K562 (cell line): ENCODE data around the gene NUDT14. TPM values are rescaled to one million over a fixed set of nuclear protein-coding genes. Genes with fewer than 3 reads are reported as not detected.

Experiments
- ATAC-seq: fragments of 200-7000 bp; cut with Tn5 transposase; 3 replicates; pipeline ENCODE4 v1.9.1; 2020; ENCODE audit warnings: moderate library complexity
- BruUV-seq: library from RNA; stranded (reverse); fragments of 400-500 nt; replicated peaks from 2 replicates; lab custom pipeline; 2021; lab: Mats Ljungman, UMichigan
- CTCF ChIA-PET: fragments of 300-600 bp; formaldehyde crosslinking; extraction: SDS; loops from one replicate; lab custom pipeline; 2021; ENCODE audit warnings: low intra/inter-chr PET ratio; lab: Yijun Ruan, JAX
- POLR2A ChIA-PET: fragments of 300-600, 350-650 bp; sonication (Branson Sonifier 250); formaldehyde crosslinking; extraction: SDS; loops from one replicate; lab custom pipeline; 2021; ENCODE audit warnings: antibody characterized with exemption, inconsistent platforms; lab: Yijun Ruan, JAX
- DNase-seq, 4 experiments: peaks; one replicate each; pipeline versions ENCODE4 v3.0.0 to v3.0.0-alpha.2; 2011 to 2018; ENCODE audit warnings: low spot score in 3 of 4, mixed read lengths in 3 of 4; ENCODE audit errors: extremely low read depth in 1 of 4
- FAIRE-seq: peaks from 2 replicates; lab custom pipeline; 2011; peaks lifted over from hg19 to GRCh38; lab: Jason Lieb, UNC
- H2AFZ ChIP-seq: 2 replicates; pipeline ENCODE4 v1.6.0; 2011; ENCODE audit warnings: low read depth, low read length, control low read depth, inconsistent platforms
- H3K27ac ChIP-seq: fragments of 200-600 bp; 3 replicates; pipeline ENCODE4 v1.8.0; 2011; ENCODE audit warnings: low read depth, mild to moderate bottlenecking, control low read depth, inconsistent platforms, low read length, moderate library complexity, mixed read lengths; ENCODE audit errors: extremely low read depth
- H3K27me3 ChIP-seq, 2 experiments: fragments of 300-600 bp in 1 of 2; 2 replicates in 1 of 2; 3 replicates in 1 of 2; pipeline versions ENCODE4 v1.6.0 to v1.8.0; 2011; ENCODE audit warnings: inconsistent platforms in 2 of 2, low read length in 2 of 2, mild to moderate bottlenecking in 1 of 2, mixed read lengths in 1 of 2, moderate library complexity in 1 of 2; ENCODE audit not compliant: control insufficient read depth in 2 of 2, insufficient read depth in 2 of 2
- H3K36me3 ChIP-seq: fragments of 300-600 bp; 3 replicates; pipeline ENCODE4 v1.8.0; 2011; ENCODE audit warnings: mild to moderate bottlenecking, low read length, inconsistent platforms; ENCODE audit not compliant: control insufficient read depth, insufficient read depth
- H3K4me1 ChIP-seq, 2 experiments: fragments of 200-600 bp in 1 of 2; replicated peaks in 1 of 2; 2 replicates in 1 of 2; 3 replicates in 1 of 2; pipeline versions ENCODE4 v1.5.1 to v1.8.0; 2011; ENCODE audit warnings: inconsistent platforms in 2 of 2, low read length in 2 of 2, mild to moderate bottlenecking in 1 of 2, mixed read lengths in 1 of 2, moderate library complexity in 1 of 2; ENCODE audit not compliant: control insufficient read depth in 2 of 2, insufficient read depth in 2 of 2
- H3K4me2 ChIP-seq: 2 replicates; pipeline ENCODE4 v1.6.1; 2011; ENCODE audit warnings: low read length, control low read depth, inconsistent platforms, mixed read lengths; ENCODE audit not compliant: insufficient read depth
- H3K4me3 ChIP-seq: fragments of 200-600 bp; sonication (generic), shearing (Covaris generic); 2 replicates; pipeline ENCODE4 v1.5.1; 2016; ENCODE audit warnings: control low read depth, inconsistent platforms
- H3K79me2 ChIP-seq: fragments of 200-600 bp; 3 replicates; pipeline ENCODE4 v1.8.0; 2011; ENCODE audit warnings: low read length, inconsistent platforms; ENCODE audit not compliant: control insufficient read depth, insufficient read depth
- H3K9ac ChIP-seq, 2 experiments: 2 replicates each; pipeline versions ENCODE4 v1.6.0 to v1.6.1; 2011; ENCODE audit warnings: low read depth in 2 of 2, low read length in 2 of 2, control low read depth in 1 of 2, inconsistent platforms in 1 of 2, mild to moderate bottlenecking in 1 of 2, mixed read lengths in 1 of 2; ENCODE audit not compliant: insufficient read depth in 1 of 2
- H3K9me1 ChIP-seq: one replicate; pipeline ENCODE4 v1.6.0; 2011; ENCODE audit warnings: inconsistent platforms, mild to moderate bottlenecking, low read length, moderate library complexity; ENCODE audit not compliant: control insufficient read depth, insufficient read depth
- H3K9me3 ChIP-seq: replicated peaks from 2 replicates; pipeline ENCODE4 v1.5.1; 2011; ENCODE audit warnings: low read depth, low read length, inconsistent platforms; ENCODE audit not compliant: control insufficient read depth, insufficient read depth
- H4K20me1 ChIP-seq: replicated peaks from 2 replicates; pipeline ENCODE4 v1.6.1; 2011; ENCODE audit warnings: low read length, inconsistent platforms, mixed read lengths; ENCODE audit not compliant: control insufficient read depth, insufficient read depth
- HNRNPUL1 ChIP-seq: fragments of 200-400 bp; formaldehyde crosslinking; IDR thresholded peaks from 2 replicates; pipeline ENCODE4 v1.6.1; 2017; ENCODE audit warnings: low read length
- HSF4 ChIP-seq: fragments of 250-450 bp; sonication (Bioruptor Pico); IDR thresholded peaks from 2 replicates; pipeline ENCODE4 v2.1.2; 2022; ENCODE audit warnings: mild to moderate bottlenecking, moderate library complexity, borderline replicate concordance
- LARP7 ChIP-seq: fragments of 450-650 bp; IDR thresholded peaks from 2 replicates; pipeline ENCODE4 v1.6.1; 2016
- MCM7 ChIP-seq, 2 experiments: fragments of 450-650 bp; IDR thresholded peaks; 2 replicates each; pipeline ENCODE4 v1.6.1; 2016 to 2018
- XRCC5 ChIP-seq: fragments of 200-400 bp; formaldehyde crosslinking; IDR thresholded peaks from 2 replicates; pipeline ENCODE4 v1.6.1; 2017; ENCODE audit warnings: low read depth, mild to moderate bottlenecking, low read length
- ZC3H4 ChIP-seq: sonication (generic); formaldehyde crosslinking; IDR thresholded peaks from 2 replicates; pipeline ENCODE4 v1.9.0; 2021; ENCODE audit warnings: missing genetic modification reagents, borderline replicate concordance
- ZFP1 ChIP-seq: fragments of 450-650 bp; formaldehyde crosslinking; IDR thresholded peaks from 2 replicates; pipeline ENCODE4 v1.4.0; 2020; ENCODE audit warnings: mild to moderate bottlenecking, mixed read lengths
- ZNF24 ChIP-seq: fragments of 450-650 bp; IDR thresholded peaks from 2 replicates; pipeline ENCODE4 v1.6.1; 2016
- ZNF77 ChIP-seq: fragments of 250-450 bp; sonication (Bioruptor Pico); IDR thresholded peaks from 2 replicates; pipeline ENCODE4 v1.5.0; 2020
- WGBS: fragments of 100-300 bp; shearing (Covaris generic); methylation state at CpG from one replicate; pipeline ENCODE4 v1.1.6; 2016; ENCODE audit warnings: low coverage, mixed read lengths; ENCODE audit not compliant: insufficient coverage; ENCODE audit errors: missing lambda C conversion rate; 5-methylcytosine and 5-hydroxymethylcytosine counted together
- in situ Hi-C: fragments of 300-500 bp; cut with MboI; formaldehyde crosslinking; loops from 4 replicates; pipeline ENCODE4 v1.15.0; 2018; ENCODE audit warnings: inconsistent platforms, mixed read lengths
- intact Hi-C: fragments of 100-400 bp; cut with micrococcal nuclease; formaldehyde crosslinking; loops from 2 replicates; pipeline ENCODE4 v1.14.2; 2022
- polyA plus RNA-seq, 8 experiments: library from polyadenylated mRNA; depleted of rRNA in 4 of 8; stranded (reverse) in 5 of 8; unstranded in 3 of 8; fragments of >200 nt; fragmentation: Nextera tagmentation in 2 of 8; fragmentation: Illumina TruSeq in 1 of 8; extraction: Ambion mirVana in 2 of 8; extraction: Trizol in 1 of 8; gene quantifications; 2 replicates each; pipeline versions ENCODE4 v1.2.1 to v1.2.3, GENCODE V29; 2011 to 2014; ENCODE audit warnings: inconsistent platforms in 1 of 8, missing spikeins in 1 of 8
- total RNA-seq, 7 experiments: library from RNA; depleted of rRNA in 6 of 7; stranded (reverse); fragments of >200 nt in 6 of 7; fragmentation: Illumina TruSeq in 2 of 7; extraction: Trizol in 2 of 7; gene quantifications; 2 replicates each; pipeline versions ENCODE4 v1.2.1 to v1.2.3, GENCODE V29; 2011 to 2021; ENCODE audit warnings: low replicate concordance in 1 of 7
- TF ChIP-seq, protein P1 (sequence below): sonication (generic); formaldehyde crosslinking; IDR thresholded peaks from 2 replicates; pipeline ENCODE4 v1.8.0; 2023; ENCODE audit warnings: missing genetic modification reagents, mild to moderate bottlenecking, borderline replicate concordance
- TF ChIP-seq, protein P2 (sequence below): fragments of 250-450 bp; sonication (Bioruptor Pico); IDR thresholded peaks from 2 replicates; pipeline ENCODE4 v1.8.0; 2021; ENCODE audit warnings: borderline replicate concordance, mild to moderate bottlenecking, moderate library complexity; ENCODE audit not compliant: poor library complexity, severe bottlenecking
- TF ChIP-seq, protein P3 (sequence below): sonication (generic); formaldehyde crosslinking; IDR thresholded peaks from 2 replicates; pipeline ENCODE4 v1.8.1; 2023; ENCODE audit warnings: mild to moderate bottlenecking, missing genetic modification reagents, moderate library complexity

The NUDT14 gene
- total and polyA plus RNA-seq, 9 of the 15 experiments (the other 6 are each of a cell fraction or from before 2014, with no cell fraction given), result 0.14 to 16.3 (median 8.2) TPM

DNA sequence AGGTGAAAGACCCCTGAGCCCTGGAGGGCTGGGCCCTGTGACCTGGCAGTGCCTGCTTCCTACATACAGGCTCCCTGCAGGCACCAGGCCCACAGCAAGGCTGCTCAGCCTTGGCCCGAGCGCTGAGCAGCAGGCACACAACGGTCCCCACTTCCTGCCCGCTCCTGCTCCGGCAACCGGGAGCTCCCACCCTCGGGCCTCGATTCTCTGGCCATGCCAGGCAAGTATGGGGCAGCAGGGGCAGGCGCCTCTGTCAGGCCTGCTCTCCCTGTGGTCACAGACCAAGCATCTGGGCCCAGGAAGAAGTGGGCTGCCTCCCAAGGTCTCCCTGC, 30.6 kb upstream of the NUDT14 start (continued):
- TF ChIP-seq, protein P1, sequence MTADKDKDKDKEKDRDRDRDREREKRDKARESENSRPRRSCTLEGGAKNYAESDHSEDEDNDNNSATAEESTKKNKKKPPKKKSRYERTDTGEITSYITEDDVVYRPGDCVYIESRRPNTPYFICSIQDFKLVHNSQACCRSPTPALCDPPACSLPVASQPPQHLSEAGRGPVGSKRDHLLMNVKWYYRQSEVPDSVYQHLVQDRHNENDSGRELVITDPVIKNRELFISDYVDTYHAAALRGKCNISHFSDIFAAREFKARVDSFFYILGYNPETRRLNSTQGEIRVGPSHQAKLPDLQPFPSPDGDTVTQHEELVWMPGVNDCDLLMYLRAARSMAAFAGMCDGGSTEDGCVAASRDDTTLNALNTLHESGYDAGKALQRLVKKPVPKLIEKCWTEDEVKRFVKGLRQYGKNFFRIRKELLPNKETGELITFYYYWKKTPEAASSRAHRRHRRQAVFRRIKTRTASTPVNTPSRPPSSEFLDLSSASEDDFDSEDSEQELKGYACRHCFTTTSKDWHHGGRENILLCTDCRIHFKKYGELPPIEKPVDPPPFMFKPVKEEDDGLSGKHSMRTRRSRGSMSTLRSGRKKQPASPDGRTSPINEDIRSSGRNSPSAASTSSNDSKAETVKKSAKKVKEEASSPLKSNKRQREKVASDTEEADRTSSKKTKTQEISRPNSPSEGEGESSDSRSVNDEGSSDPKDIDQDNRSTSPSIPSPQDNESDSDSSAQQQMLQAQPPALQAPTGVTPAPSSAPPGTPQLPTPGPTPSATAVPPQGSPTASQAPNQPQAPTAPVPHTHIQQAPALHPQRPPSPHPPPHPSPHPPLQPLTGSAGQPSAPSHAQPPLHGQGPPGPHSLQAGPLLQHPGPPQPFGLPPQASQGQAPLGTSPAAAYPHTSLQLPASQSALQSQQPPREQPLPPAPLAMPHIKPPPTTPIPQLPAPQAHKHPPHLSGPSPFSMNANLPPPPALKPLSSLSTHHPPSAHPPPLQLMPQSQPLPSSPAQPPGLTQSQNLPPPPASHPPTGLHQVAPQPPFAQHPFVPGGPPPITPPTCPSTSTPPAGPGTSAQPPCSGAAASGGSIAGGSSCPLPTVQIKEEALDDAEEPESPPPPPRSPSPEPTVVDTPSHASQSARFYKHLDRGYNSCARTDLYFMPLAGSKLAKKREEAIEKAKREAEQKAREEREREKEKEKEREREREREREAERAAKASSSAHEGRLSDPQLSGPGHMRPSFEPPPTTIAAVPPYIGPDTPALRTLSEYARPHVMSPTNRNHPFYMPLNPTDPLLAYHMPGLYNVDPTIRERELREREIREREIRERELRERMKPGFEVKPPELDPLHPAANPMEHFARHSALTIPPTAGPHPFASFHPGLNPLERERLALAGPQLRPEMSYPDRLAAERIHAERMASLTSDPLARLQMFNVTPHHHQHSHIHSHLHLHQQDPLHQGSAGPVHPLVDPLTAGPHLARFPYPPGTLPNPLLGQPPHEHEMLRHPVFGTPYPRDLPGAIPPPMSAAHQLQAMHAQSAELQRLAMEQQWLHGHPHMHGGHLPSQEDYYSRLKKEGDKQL (CRISPR knock-in tag), result no peak

DNA sequence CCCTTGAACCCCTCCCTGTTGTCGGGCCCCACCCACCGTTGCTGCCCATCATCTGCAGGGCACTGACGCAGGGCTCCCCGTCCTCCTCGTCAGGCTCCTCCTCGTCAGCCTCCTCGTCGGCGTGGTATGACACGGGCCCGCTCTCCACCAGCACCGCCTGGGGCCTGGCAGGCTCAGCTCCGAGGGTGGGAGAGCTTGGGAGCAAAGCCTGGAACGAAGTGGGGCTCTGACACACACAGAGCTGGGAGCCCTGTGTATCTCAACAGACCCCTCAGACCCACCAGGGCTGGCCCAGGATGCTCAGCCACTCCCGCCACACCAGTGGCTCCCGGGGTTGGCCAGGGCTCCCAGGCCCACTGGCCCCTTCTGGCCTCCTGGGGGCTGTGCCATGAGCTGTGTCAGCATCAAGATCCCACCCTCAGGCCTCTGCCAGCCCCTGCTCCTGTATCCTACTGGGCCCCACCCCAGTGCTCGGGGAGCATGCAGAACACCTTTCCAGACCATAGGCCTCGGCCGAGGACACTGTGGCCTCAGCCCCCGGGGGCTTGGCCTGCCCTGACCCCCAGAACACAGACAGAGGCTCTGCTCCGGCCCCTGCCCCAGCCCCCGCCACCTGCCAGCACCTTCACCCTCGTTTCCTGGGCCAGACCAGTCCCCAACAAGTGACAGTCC, 30.1 kb upstream of the NUDT14 start:
- BruUV-seq, result no TSS peak
- 73% methylated on average over 5 of the region's 23 CpGs for WGBS
- H3K4me1 ChIP-seq, result peaks cover 0 to 30% of the 10 kb centered on the region in 2 experiments; a peak in 2 of 5 replicates
- intact Hi-C loops (no loop called here), in situ Hi-C loops (loop anchor here (5.0 kb wide), 1 partner anchor 131 kb away; no protein-coding TSS in a partner anchor)
- no peak overlapping the region for H2AFZ ChIP-seq
- no peaks in the 10 kb centered on the region for H3K9me3 ChIP-seq
- no peak overlapping the region for H3K9ac ChIP-seq
- ChIA-PET CTCF (no interaction called here), POLR2A (interaction anchor here (0.6 kb wide), 1 partner anchor 948 kb away, joined by 3 read pairs; no protein-coding TSS in a partner anchor)
- no peaks in the 10 kb centered on the region for H3K27me3 ChIP-seq
- peaks cover 5% of the 10 kb centered on the region; the same call in 1 of the 3 replicates for H3K36me3 ChIP-seq
- FAIRE-seq, result no peak
- no peaks in the 10 kb centered on the region for H3K79me2 ChIP-seq
- H3K27ac ChIP-seq, result no peak overlapping the region
- H3K9me1 ChIP-seq, result no peaks in the 10 kb centered on the region
- no peak overlapping the region for H3K4me2 ChIP-seq
- H4K20me1 ChIP-seq, result no peaks in the 10 kb centered on the region; the same call in 1 of the 2 replicates
- no peak overlapping the region for H3K4me3 ChIP-seq
- no peak for DNase-seq
- no peak for ATAC-seq
- TF ChIP-seq MCM7 (IDR thresholded peaks at IDR 0.05) (no peak), XRCC5 (no peak), LARP7 (no peak), ZNF77 (CRISPR knock-in tag) (no peak), ZC3H4 (CRISPR knock-in tag) (no peak), ZFP1 (CRISPR knock-in tag) (no peak), HSF4 (CRISPR knock-in tag) (no peak), ZNF24 (no peak), HNRNPUL1 (no peak)
- TF ChIP-seq, protein P2, sequence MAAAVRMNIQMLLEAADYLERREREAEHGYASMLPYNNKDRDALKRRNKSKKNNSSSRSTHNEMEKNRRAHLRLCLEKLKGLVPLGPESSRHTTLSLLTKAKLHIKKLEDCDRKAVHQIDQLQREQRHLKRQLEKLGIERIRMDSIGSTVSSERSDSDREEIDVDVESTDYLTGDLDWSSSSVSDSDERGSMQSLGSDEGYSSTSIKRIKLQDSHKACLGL, result no peak
- TF ChIP-seq, protein P3, sequence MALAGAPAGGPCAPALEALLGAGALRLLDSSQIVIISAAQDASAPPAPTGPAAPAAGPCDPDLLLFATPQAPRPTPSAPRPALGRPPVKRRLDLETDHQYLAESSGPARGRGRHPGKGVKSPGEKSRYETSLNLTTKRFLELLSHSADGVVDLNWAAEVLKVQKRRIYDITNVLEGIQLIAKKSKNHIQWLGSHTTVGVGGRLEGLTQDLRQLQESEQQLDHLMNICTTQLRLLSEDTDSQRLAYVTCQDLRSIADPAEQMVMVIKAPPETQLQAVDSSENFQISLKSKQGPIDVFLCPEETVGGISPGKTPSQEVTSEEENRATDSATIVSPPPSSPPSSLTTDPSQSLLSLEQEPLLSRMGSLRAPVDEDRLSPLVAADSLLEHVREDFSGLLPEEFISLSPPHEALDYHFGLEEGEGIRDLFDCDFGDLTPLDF, result no peak
